ENCODE results near the gene TTC21A.
A peak's percentile ranks its signal among the peaks of the same experiment; 100 is the strongest.

The TTC21A gene

GRCh38 chr3:39075910-39076309 is 31.6 kb upstream of the TTC21A start:
- DNase-seq (ENCODE audit: insufficient read length, low spot score) (no peak), FAIRE-seq (peak; percentile 77)
- TF ChIP-seq POLR2AphosphoS5 (IDR thresholded peaks at IDR 0.05; ENCODE audit: low read depth, low read length) = no peak
- no peak for TF ChIP-seq POLR2A (IDR thresholded peaks at IDR 0.05; ENCODE audit: low read depth, low read length)
- TF ChIP-seq SPI1 (IDR thresholded peaks at IDR 0.05; ENCODE audit: low read depth, low read length) = 0 out of 2 replicates have a peak, but pooled peaks have one; percentile 13
- no peak for TF ChIP-seq TAF1 (IDR thresholded peaks at IDR 0.05; ENCODE audit: low read depth, low read length)
- no peak for TF ChIP-seq PAX5 (IDR thresholded peaks at IDR 0.05; ENCODE audit: insufficient read depth, low read length, severe bottlenecking)
- no peak for TF ChIP-seq POU2F2 (IDR thresholded peaks at IDR 0.05; ENCODE audit: low read depth, low read length)

- DNase-seq (ENCODE audit: insufficient read length, low spot score) (no peak), FAIRE-seq (no peak)
- TF ChIP-seq POU2F2 (IDR thresholded peaks at IDR 0.05; ENCODE audit: low read depth, low read length) (no peak), PAX5 (IDR thresholded peaks at IDR 0.05; ENCODE audit: insufficient read depth, low read length, severe bottlenecking) (no peak), POLR2A (IDR thresholded peaks at IDR 0.05; ENCODE audit: low read depth, low read length) (no peak), POLR2AphosphoS5 (IDR thresholded peaks at IDR 0.05; ENCODE audit: low read depth, low read length) (no peak), SPI1 (IDR thresholded peaks at IDR 0.05; ENCODE audit: low read depth, low read length) (no peak), TAF1 (IDR thresholded peaks at IDR 0.05; ENCODE audit: low read depth, low read length) (no peak)
These were observed 27.9 kb upstream of the TTC21A start for GRCh38 chr3:39079530-39079929.

GRCh38 chr3:39080026-39080425 is 27.5 kb upstream of the TTC21A start:
- TF ChIP-seq POU2F2 (IDR thresholded peaks at IDR 0.05; ENCODE audit: low read depth, low read length) = no peak
- no peak for TF ChIP-seq SPI1 (IDR thresholded peaks at IDR 0.05; ENCODE audit: low read depth, low read length)
- no peak for TF ChIP-seq PAX5 (IDR thresholded peaks at IDR 0.05; ENCODE audit: insufficient read depth, low read length, severe bottlenecking)
- TF ChIP-seq TAF1 (IDR thresholded peaks at IDR 0.05; ENCODE audit: low read depth, low read length) = no peak
- no peak for TF ChIP-seq POLR2AphosphoS5 (IDR thresholded peaks at IDR 0.05; ENCODE audit: low read depth, low read length)
- TF ChIP-seq POLR2A (IDR thresholded peaks at IDR 0.05; ENCODE audit: low read depth, low read length) = no peak
- peak; percentile 9 for FAIRE-seq
- no peak for DNase-seq (ENCODE audit: insufficient read length, low spot score)

GRCh38 chr3:39082666-39083313 is 24.7 kb upstream of the TTC21A start:
- no peak for DNase-seq (ENCODE audit: insufficient read length, low spot score)
- TF ChIP-seq TAF1 (IDR thresholded peaks at IDR 0.05; ENCODE audit: low read depth, low read length) (no peak), POLR2A (IDR thresholded peaks at IDR 0.05; ENCODE audit: low read depth, low read length) (no peak), SPI1 (IDR thresholded peaks at IDR 0.05; ENCODE audit: low read depth, low read length) (no peak), PAX5 (IDR thresholded peaks at IDR 0.05; ENCODE audit: insufficient read depth, low read length, severe bottlenecking) (no peak), POU2F2 (IDR thresholded peaks at IDR 0.05; ENCODE audit: low read depth, low read length) (no peak), POLR2AphosphoS5 (IDR thresholded peaks at IDR 0.05; ENCODE audit: low read depth, low read length) (no peak)
- peak; percentile 33 for FAIRE-seq

- FAIRE-seq (peak; percentile 92), DNase-seq (ENCODE audit: insufficient read length, low spot score) (no peak)
- TF ChIP-seq POU2F2 (IDR thresholded peaks at IDR 0.05; ENCODE audit: low read depth, low read length) (peak; percentile 76), POLR2A (IDR thresholded peaks at IDR 0.05; ENCODE audit: low read depth, low read length) (no peak), POLR2AphosphoS5 (IDR thresholded peaks at IDR 0.05; ENCODE audit: low read depth, low read length) (no peak), SPI1 (IDR thresholded peaks at IDR 0.05; ENCODE audit: low read depth, low read length) (peak; percentile 26; the same call in 1 of the 2 replicates)
These were observed 21.3 kb upstream of the TTC21A start for GRCh38 chr3:39086144-39086543.

- no peak for DNase-seq (ENCODE audit: insufficient read length, low spot score)
These were observed 19.0 kb upstream of the TTC21A start for GRCh38 chr3:39088456-39088855.

GRCh38 chr3:39088889-39089288 is 18.6 kb upstream of the TTC21A start:
- DNase-seq (ENCODE audit: insufficient read length, low spot score) (no peak), FAIRE-seq (peak; percentile 16)
- TF ChIP-seq POLR2A (IDR thresholded peaks at IDR 0.05; ENCODE audit: low read depth, low read length) (no peak), SPI1 (IDR thresholded peaks at IDR 0.05; ENCODE audit: low read depth, low read length) (no peak), POLR2AphosphoS5 (IDR thresholded peaks at IDR 0.05; ENCODE audit: low read depth, low read length) (no peak), PAX5 (IDR thresholded peaks at IDR 0.05; ENCODE audit: insufficient read depth, low read length, severe bottlenecking) (no peak), POU2F2 (IDR thresholded peaks at IDR 0.05; ENCODE audit: low read depth, low read length) (no peak), TAF1 (IDR thresholded peaks at IDR 0.05; ENCODE audit: low read depth, low read length) (no peak)

More at GRCh38 chr3:39088456-39088855, 19.0 kb upstream of the TTC21A start:
- no peak for TF ChIP-seq TAF1 (IDR thresholded peaks at IDR 0.05; ENCODE audit: low read depth, low read length)
- TF ChIP-seq POLR2A (IDR thresholded peaks at IDR 0.05; ENCODE audit: low read depth, low read length) = no peak
- TF ChIP-seq PAX5 (IDR thresholded peaks at IDR 0.05; ENCODE audit: insufficient read depth, low read length, severe bottlenecking) = no peak
- no peak for TF ChIP-seq POLR2AphosphoS5 (IDR thresholded peaks at IDR 0.05; ENCODE audit: low read depth, low read length)
- no peak for TF ChIP-seq POU2F2 (IDR thresholded peaks at IDR 0.05; ENCODE audit: low read depth, low read length)
- no peak for TF ChIP-seq SPI1 (IDR thresholded peaks at IDR 0.05; ENCODE audit: low read depth, low read length)
- no peak for FAIRE-seq

- FAIRE-seq = no peak
- TF ChIP-seq POLR2A (IDR thresholded peaks at IDR 0.05; ENCODE audit: low read depth, low read length) (no peak), PAX5 (IDR thresholded peaks at IDR 0.05; ENCODE audit: insufficient read depth, low read length, severe bottlenecking) (no peak), SPI1 (IDR thresholded peaks at IDR 0.05; ENCODE audit: low read depth, low read length) (no peak), POU2F2 (IDR thresholded peaks at IDR 0.05; ENCODE audit: low read depth, low read length) (no peak), POLR2AphosphoS5 (IDR thresholded peaks at IDR 0.05; ENCODE audit: low read depth, low read length) (no peak), TAF1 (IDR thresholded peaks at IDR 0.05; ENCODE audit: low read depth, low read length) (no peak)
- DNase-seq (ENCODE audit: insufficient read length, low spot score) = no peak
These were observed 16.6 kb upstream of the TTC21A start for GRCh38 chr3:39090922-39091321.

GRCh38 chr3:39094851-39095677 is 12.4 kb upstream of the TTC21A start:
- FAIRE-seq = no peak
- no peak for TF ChIP-seq POU2F2 (IDR thresholded peaks at IDR 0.05; ENCODE audit: low read depth, low read length)
- no peak for TF ChIP-seq TAF1 (IDR thresholded peaks at IDR 0.05; ENCODE audit: low read depth, low read length)
- no peak for TF ChIP-seq POLR2A (IDR thresholded peaks at IDR 0.05; ENCODE audit: low read depth, low read length)
- no peak for TF ChIP-seq SPI1 (IDR thresholded peaks at IDR 0.05; ENCODE audit: low read depth, low read length)
- no peak for TF ChIP-seq PAX5 (IDR thresholded peaks at IDR 0.05; ENCODE audit: insufficient read depth, low read length, severe bottlenecking)
- no peak for TF ChIP-seq POLR2AphosphoS5 (IDR thresholded peaks at IDR 0.05; ENCODE audit: low read depth, low read length)
- no peak for DNase-seq (ENCODE audit: insufficient read length, low spot score)

Data from GM12891 (cell line).